CD4-positive, alpha-beta T cell treated with Interleukin-17A for 1 hour (primary cell): Measurements from ENCODE around the gene MARCHF6.
"Not testable (repeated sequence)": the region's sequence is repeated elsewhere in the genome, so short reads cannot be mapped to it uniquely, and the experiment has no call there.

Experiments used
- DNase-seq: peaks from one replicate; pipeline ENCODE4 v3.0.0-alpha.2; 2020

MARCHF6 gene

GRCh38 chr5:10353241-10354047 is at the start of gene MARCHF6:
TSS of gene MARCHF6 (plus strand) at chr5:10353695. CDS start at chr5:10353899, 204 bp downstream.
- DNase-seq, result peak; percentile 96

- no peak for DNase-seq
Measured at GRCh38 chr5:10303699-10304170, 49.8 kb upstream of the MARCHF6 start.

- no peak for DNase-seq
Measured at GRCh38 chr5:10304932-10305331, 48.6 kb upstream of the MARCHF6 start.

- DNase-seq, result no peak
Measured at GRCh38 chr5:10306114-10306513, 47.4 kb upstream of the MARCHF6 start.

GRCh38 chr5:10306806-10307205 is 46.7 kb upstream of the MARCHF6 start:
- DNase-seq, result no peak

- no peak for DNase-seq
Measured at GRCh38 chr5:10307206-10308148, 46.0 kb upstream of the MARCHF6 start, which contains the start of gene CMBL. TSS of gene CMBL (minus strand) at chr5:10307902. CDS start at chr5:10290762, 17,140 bp downstream.

GRCh38 chr5:10308844-10309243 is 44.7 kb upstream of the MARCHF6 start:
- DNase-seq, result no peak

GRCh38 chr5:10310066-10310779 is 43.3 kb upstream of the MARCHF6 start:
- DNase-seq, result no peak

- DNase-seq, result not testable (repeated sequence)
Measured at GRCh38 chr5:10310835-10311570, 42.5 kb upstream of the MARCHF6 start.

GRCh38 chr5:10311595-10312425 is 41.7 kb upstream of the MARCHF6 start:
- DNase-seq, result no peak

- no peak for DNase-seq
Measured at GRCh38 chr5:10315201-10315600, 38.3 kb upstream of the MARCHF6 start.

- no peak for DNase-seq
Measured at GRCh38 chr5:10315824-10316509, 37.5 kb upstream of the MARCHF6 start.

- DNase-seq, result no peak
Measured at GRCh38 chr5:10317825-10318682, 35.4 kb upstream of the MARCHF6 start.

- DNase-seq, result no peak
Measured at GRCh38 chr5:10319202-10319851, 34.2 kb upstream of the MARCHF6 start.

- no peak for DNase-seq
Measured at GRCh38 chr5:10320793-10321192, 32.7 kb upstream of the MARCHF6 start.

GRCh38 chr5:10321882-10322281 is 31.6 kb upstream of the MARCHF6 start:
- DNase-seq, result no peak

GRCh38 chr5:10323588-10324488 is 29.7 kb upstream of the MARCHF6 start:
- no peak for DNase-seq
